ENCODE data around the gene MAP1LC3B2. TPM values are rescaled to one million over a fixed set of nuclear protein-coding genes. Genes with fewer than 3 reads are reported as not detected.

MAP1LC3B2 gene
- total RNA-seq, 2 donors from 2014 or later, result not detected

- Histone ChIP-seq H3K9me3 (no peaks in the 10 kb centered on the region), H3K27ac (no peak overlapping the region), H3K4me3 (no peak overlapping the region), H3K36me3 (replicated peaks in 1 of 2; ENCODE audit: insufficient read depth in 1 of 2, low read depth in 2 of 2) (no peaks in the 10 kb centered on the region), H3K27me3 (no peaks in the 10 kb centered on the region), H3K4me1 (peaks cover 8% of the 10 kb centered on the region)
- ATAC-seq (no peak), DNase-seq (no peak)
- TF ChIP-seq POLR2A (IDR thresholded peaks at IDR 0.05), result no peak
- TF ChIP-seq, protein P1, sequence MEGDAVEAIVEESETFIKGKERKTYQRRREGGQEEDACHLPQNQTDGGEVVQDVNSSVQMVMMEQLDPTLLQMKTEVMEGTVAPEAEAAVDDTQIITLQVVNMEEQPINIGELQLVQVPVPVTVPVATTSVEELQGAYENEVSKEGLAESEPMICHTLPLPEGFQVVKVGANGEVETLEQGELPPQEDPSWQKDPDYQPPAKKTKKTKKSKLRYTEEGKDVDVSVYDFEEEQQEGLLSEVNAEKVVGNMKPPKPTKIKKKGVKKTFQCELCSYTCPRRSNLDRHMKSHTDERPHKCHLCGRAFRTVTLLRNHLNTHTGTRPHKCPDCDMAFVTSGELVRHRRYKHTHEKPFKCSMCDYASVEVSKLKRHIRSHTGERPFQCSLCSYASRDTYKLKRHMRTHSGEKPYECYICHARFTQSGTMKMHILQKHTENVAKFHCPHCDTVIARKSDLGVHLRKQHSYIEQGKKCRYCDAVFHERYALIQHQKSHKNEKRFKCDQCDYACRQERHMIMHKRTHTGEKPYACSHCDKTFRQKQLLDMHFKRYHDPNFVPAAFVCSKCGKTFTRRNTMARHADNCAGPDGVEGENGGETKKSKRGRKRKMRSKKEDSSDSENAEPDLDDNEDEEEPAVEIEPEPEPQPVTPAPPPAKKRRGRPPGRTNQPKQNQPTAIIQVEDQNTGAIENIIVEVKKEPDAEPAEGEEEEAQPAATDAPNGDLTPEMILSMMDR (IDR thresholded peaks at IDR 0.05), result no peak
- intact Hi-C loops (cut with DNase I), result no loop called here
- WGBS, 2 donors, result 86 to 88% methylated on average over 8 of the region's 8 CpGs
These were observed 17.4 kb upstream of the MAP1LC3B2 start for GRCh38 chr12:116541547-116542344.

- Histone ChIP-seq H3K27ac (no peak overlapping the region), H3K36me3 (replicated peaks in 1 of 2; ENCODE audit: insufficient read depth in 1 of 2, low read depth in 2 of 2) (no peaks in the 10 kb centered on the region), H3K4me1 (peaks cover 8% of the 10 kb centered on the region), H3K27me3 (no peaks in the 10 kb centered on the region), H3K9me3 (no peaks in the 10 kb centered on the region), H3K4me3 (no peak overlapping the region)
- ATAC-seq (no peak), DNase-seq (no peak)
- WGBS, 2 donors, result 76 to 77% methylated on average over 15 of the region's 15 CpGs
- TF ChIP-seq, protein P1 (IDR thresholded peaks at IDR 0.05), result no peak
- intact Hi-C loops (cut with DNase I), result no loop called here
These were observed 16.7 kb upstream of the MAP1LC3B2 start for GRCh38 chr12:116542345-116542956.

DNA sequence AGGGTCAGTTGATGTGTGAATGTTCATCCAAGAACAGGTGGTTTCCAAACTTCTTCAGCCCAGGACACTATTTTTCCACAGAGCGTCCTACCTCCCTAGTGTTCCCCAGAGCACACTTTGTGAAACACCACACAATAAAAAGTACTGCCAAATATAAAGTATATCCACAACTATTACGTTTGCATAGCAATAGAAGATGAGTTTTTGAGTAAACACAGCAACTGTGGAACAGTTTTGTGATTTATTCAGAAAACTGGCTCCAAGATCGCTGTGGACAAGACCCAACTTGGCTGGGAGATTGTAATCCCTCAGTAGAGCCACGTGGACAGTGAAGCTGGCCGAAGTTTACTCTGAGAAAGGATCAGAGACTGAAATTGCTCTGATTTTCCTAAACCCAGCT, 14.5 kb upstream of the MAP1LC3B2 start:
- Histone ChIP-seq H3K9me3 (no peaks in the 10 kb centered on the region), H3K4me1 (peaks cover 8% of the 10 kb centered on the region), H3K36me3 (replicated peaks in 1 of 2; ENCODE audit: insufficient read depth in 1 of 2, low read depth in 2 of 2) (no peaks in the 10 kb centered on the region), H3K27ac (no peak overlapping the region), H3K4me3 (no peak overlapping the region), H3K27me3 (no peaks in the 10 kb centered on the region)
- WGBS, 2 donors, result 69 to 74% methylated on average over 5 of the region's 5 CpGs
- no peak for DNase-seq
- TF ChIP-seq, protein P1 (IDR thresholded peaks at IDR 0.05), result no peak
- no peak for TF ChIP-seq POLR2A (IDR thresholded peaks at IDR 0.05)
- ATAC-seq, result peak; percentile 21
- intact Hi-C loops (cut with DNase I), result no loop called here

- no peak overlapping the region for H3K27ac ChIP-seq
- DNase-seq (no peak), ATAC-seq (no peak)
- no peaks in the 10 kb centered on the region for H3K9me3 ChIP-seq
- no peaks in the 10 kb centered on the region for H3K27me3 ChIP-seq
- intact Hi-C loops (cut with DNase I), result no loop called here
- peaks cover 3% of the 10 kb centered on the region for H3K4me1 ChIP-seq
- 65 to 81% methylated on average over 6 of the region's 6 CpGs for WGBS, 2 donors
- no peak overlapping the region for H3K4me3 ChIP-seq
- H3K36me3 ChIP-seq (replicated peaks in 1 of 2; ENCODE audit: insufficient read depth in 1 of 2, low read depth in 2 of 2), result no peaks in the 10 kb centered on the region
- TF ChIP-seq POLR2A (IDR thresholded peaks at IDR 0.05), result no peak
- TF ChIP-seq, protein P1 (IDR thresholded peaks at IDR 0.05), result no peak
These were observed 14.0 kb upstream of the MAP1LC3B2 start for GRCh38 chr12:116545144-116545543.
